Parathyroid adenoma (tissue), 2 donors: ENCODE measurements around the gene TBC1D22A.

ENCODE experiments used
- H2AFZ ChIP-seq: fragments of 300-600 bp; sonication (generic); one replicate; pipeline ENCODE4 v1.7.0; 2017; ENCODE audit warnings: antibody characterized with exemption, mild to moderate bottlenecking
- H3K27ac ChIP-seq: fragments of 300-600 bp; sonication (generic); one replicate; pipeline ENCODE4 v1.7.0; 2017
- H3K27me3 ChIP-seq: fragments of 300-600 bp; sonication (generic); one replicate; pipeline ENCODE4 v1.7.0; 2017; ENCODE audit warnings: low read length; ENCODE audit not compliant: control insufficient read depth, insufficient read depth
- H3K36me3 ChIP-seq: fragments of 300-600 bp; sonication (generic); one replicate; pipeline ENCODE4 v1.7.0; 2017; ENCODE audit warnings: low read length; ENCODE audit not compliant: control insufficient read depth, insufficient read depth
- H3K4me1 ChIP-seq: fragments of 300-600 bp; sonication (generic); one replicate; pipeline ENCODE4 v1.7.0; 2017; ENCODE audit warnings: control low read depth
- H3K4me2 ChIP-seq: fragments of 300-600 bp; sonication (generic); one replicate; pipeline ENCODE4 v1.7.0; 2017; ENCODE audit warnings: low read length
- H3K4me3 ChIP-seq: fragments of 300-600 bp; sonication (generic); one replicate; pipeline ENCODE4 v1.7.0; 2017; ENCODE audit warnings: low read depth, low read length
- H3K79me2 ChIP-seq: fragments of 300-600 bp; sonication (generic); one replicate; pipeline ENCODE4 v1.7.0; 2017; ENCODE audit warnings: control low read depth
- H3K9ac ChIP-seq: fragments of 300-600 bp; sonication (generic); one replicate; pipeline ENCODE4 v1.7.0; 2017; ENCODE audit warnings: mild to moderate bottlenecking
- H3K9me3 ChIP-seq: fragments of 300-600 bp; sonication (generic); one replicate; pipeline ENCODE4 v1.7.0; 2017; ENCODE audit warnings: low read length; ENCODE audit not compliant: control insufficient read depth
- CTCF ChIP-seq: fragments of 300-600 bp; sonication (generic); IDR thresholded peaks from one replicate; pipeline ENCODE4 v1.7.0; 2017; ENCODE audit warnings: antibody characterized with exemption, mild to moderate bottlenecking
- donor health status: primary hyperparathyroidism.

Gene TBC1D22A

DNA sequence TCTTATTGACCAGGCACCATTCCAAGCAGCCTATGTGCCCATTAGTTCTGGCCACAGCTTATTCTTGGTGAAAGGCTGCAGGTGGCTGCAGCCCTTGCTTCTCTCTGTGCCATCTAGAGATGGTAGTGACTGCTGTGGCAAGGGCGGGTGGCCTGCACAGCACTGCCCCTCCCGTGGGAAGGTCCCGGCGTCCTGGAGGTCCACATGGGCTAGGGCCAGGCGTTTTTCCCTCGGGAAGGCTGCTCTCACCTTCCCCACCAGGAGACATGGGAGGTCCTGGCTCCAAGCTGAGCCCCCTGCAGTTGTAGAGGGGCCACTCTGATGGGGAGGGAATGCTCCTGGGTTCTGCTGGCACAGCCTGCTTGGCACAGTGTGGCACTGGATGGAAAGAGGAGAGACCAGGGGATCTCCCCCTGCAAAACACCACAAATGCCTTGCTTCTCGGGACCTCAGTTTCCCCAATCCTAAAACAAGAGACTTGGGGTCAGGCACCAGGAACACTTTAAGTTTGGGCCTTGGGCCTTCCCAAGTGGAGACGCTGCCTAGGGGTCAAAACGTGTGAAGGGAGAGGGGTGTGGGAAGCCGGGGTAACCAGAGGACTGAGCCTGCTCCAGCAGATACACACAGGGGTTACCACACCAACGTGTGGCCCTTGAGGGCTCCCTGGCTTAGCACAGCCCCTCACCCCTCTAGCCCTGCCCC, 10.0 kb upstream of the TBC1D22A start:
- Histone ChIP-seq H3K27ac (no peak overlapping the region), H3K9ac (no peak overlapping the region), H3K79me2 (no peaks in the 10 kb centered on the region), H3K36me3 (no peaks in the 10 kb centered on the region), H3K4me3 (no peak overlapping the region), H3K27me3 (no peaks in the 10 kb centered on the region), H3K4me1 (no peaks in the 10 kb centered on the region), H2AFZ (no peak overlapping the region), H3K4me2 (no peak overlapping the region), H3K9me3 (no peaks in the 10 kb centered on the region)
- TF ChIP-seq CTCF, result no peak

- Histone ChIP-seq H2AFZ (no peak overlapping the region), H3K36me3 (no peaks in the 10 kb centered on the region), H3K9ac (no peak overlapping the region), H3K27ac (no peak overlapping the region), H3K79me2 (no peaks in the 10 kb centered on the region), H3K4me3 (no peak overlapping the region), H3K27me3 (no peaks in the 10 kb centered on the region), H3K4me1 (no peaks in the 10 kb centered on the region), H3K4me2 (no peak overlapping the region), H3K9me3 (no peaks in the 10 kb centered on the region)
- no peak for TF ChIP-seq CTCF
Measured at GRCh38 chr22:46752988-46753310, 9.5 kb upstream of the TBC1D22A start.

- Histone ChIP-seq H3K4me3 (no peak overlapping the region), H3K27ac (peak overlapping the region; percentile 63), H3K4me2 (no peak overlapping the region), H2AFZ (no peak overlapping the region), H3K4me1 (no peaks in the 10 kb centered on the region), H3K9me3 (no peaks in the 10 kb centered on the region), H3K9ac (no peak overlapping the region), H3K27me3 (no peaks in the 10 kb centered on the region), H3K79me2 (no peaks in the 10 kb centered on the region), H3K36me3 (no peaks in the 10 kb centered on the region)
- TF ChIP-seq CTCF, result no peak
Measured at GRCh38 chr22:46753360-46753759, 9.1 kb upstream of the TBC1D22A start.

- H3K9ac ChIP-seq, result no peak overlapping the region
- no peaks in the 10 kb centered on the region for H3K27me3 ChIP-seq
- no peaks in the 10 kb centered on the region for H3K79me2 ChIP-seq
- H3K4me1 ChIP-seq, result no peaks in the 10 kb centered on the region
- H3K9me3 ChIP-seq, result no peaks in the 10 kb centered on the region
- H3K4me3 ChIP-seq, result no peak overlapping the region
- H2AFZ ChIP-seq, result no peak overlapping the region
- H3K27ac ChIP-seq, result peak overlapping the region; percentile 63
- H3K4me2 ChIP-seq, result peak overlapping the region; percentile 20
- no peak for TF ChIP-seq CTCF
- H3K36me3 ChIP-seq, result no peaks in the 10 kb centered on the region
Measured at GRCh38 chr22:46753761-46754109, 8.7 kb upstream of the TBC1D22A start.

DNA sequence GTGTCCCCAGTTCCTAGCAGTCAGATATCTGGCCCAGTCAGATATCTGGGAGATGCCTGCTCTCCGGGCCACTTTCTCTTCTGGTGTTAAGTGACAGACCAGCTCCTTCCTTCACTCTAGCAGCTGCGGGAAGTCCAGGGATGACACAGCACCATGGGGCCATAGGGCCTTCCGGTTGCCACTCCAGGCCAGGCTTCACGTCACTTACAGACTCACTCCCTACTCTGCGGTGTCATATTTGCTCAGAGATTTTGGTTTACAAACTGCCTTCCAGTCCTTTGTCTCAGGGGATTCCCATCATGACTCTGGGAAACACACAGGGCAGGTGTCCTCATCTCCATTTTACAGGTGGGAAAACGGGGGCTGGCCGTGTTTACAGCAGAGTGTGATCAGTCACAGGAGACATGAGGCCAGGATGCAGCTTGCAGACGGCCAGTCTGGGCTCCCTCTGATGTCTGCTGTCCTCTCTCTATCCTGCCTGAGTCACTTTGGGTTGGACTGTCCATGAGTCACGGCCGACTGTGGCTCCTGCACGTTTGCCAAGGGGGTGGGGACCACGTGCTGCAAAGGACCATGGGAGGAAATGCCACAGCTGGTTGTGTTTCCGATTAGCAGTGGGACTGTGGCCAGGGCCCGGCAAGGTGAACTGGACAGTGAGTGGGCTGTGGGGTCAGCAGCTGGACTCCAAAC, 8.2 kb upstream of the TBC1D22A start:
- no peaks in the 10 kb centered on the region for H3K36me3 ChIP-seq
- no peaks in the 10 kb centered on the region for H3K79me2 ChIP-seq
- peak overlapping the region; percentile 63 for H3K27ac ChIP-seq
- no peaks in the 10 kb centered on the region for H3K27me3 ChIP-seq
- no peak for TF ChIP-seq CTCF
- H3K9ac ChIP-seq, result no peak overlapping the region
- peak overlapping the region; percentile 12 for H3K4me3 ChIP-seq
- no peaks in the 10 kb centered on the region for H3K9me3 ChIP-seq
- H2AFZ ChIP-seq, result no peak overlapping the region
- no peaks in the 10 kb centered on the region for H3K4me1 ChIP-seq
- peak overlapping the region; percentile 20 for H3K4me2 ChIP-seq
